B cell (primary cell): ENCODE data around the gene MYLK2. TPM values are rescaled to one million over a fixed set of nuclear protein-coding genes. Genes with fewer than 3 reads are reported as not detected.

Experiments
- ATAC-seq: fragments of 200-7000 bp; cut with Tn5 transposase; one replicate; pipeline ENCODE4 v1.10.0; 2021; ENCODE audit warnings: low read depth, mild to moderate bottlenecking, moderate number of reproducible peaks, moderate library complexity
- CTCF ChIA-PET: fragments of 350-600 bp; sonication (Branson Sonifier 250); formaldehyde crosslinking; loops from one replicate; lab custom pipeline; 2021; ENCODE audit warnings: antibody characterized with exemption, inconsistent platforms; lab: Charles Lee
- POLR2A ChIA-PET: fragments of 350-600 bp; sonication (Branson Sonifier 250); formaldehyde crosslinking; loops from one replicate; lab custom pipeline; 2021; ENCODE audit warnings: antibody characterized with exemption; lab: Charles Lee
- DNase-seq: peaks from one replicate; pipeline ENCODE4 v3.0.0; 2013
- H2AFZ ChIP-seq: 2 replicates; pipeline ENCODE4 v1.6.1; 2012; ENCODE audit warnings: mild to moderate bottlenecking, low read depth, low read length; ENCODE audit not compliant: insufficient read depth, poor library complexity, severe bottlenecking
- H3K27ac ChIP-seq, 2 donors: 1 replicate in 1 of 2; 2 replicates in 1 of 2; pipeline ENCODE4 v1.5.1; 2012 to 2013; ENCODE audit warnings: low read length in 2 of 2, mild to moderate bottlenecking in 2 of 2, moderate library complexity in 1 of 2
- H3K27me3 ChIP-seq, 4 experiments: fragments of 200-600 bp in 1 of 4; sonication (generic) in 1 of 4; replicated peaks in 1 of 4; 1 replicate in 2 of 4; 2 replicates in 2 of 4; pipeline versions ENCODE4 v1.6.1 to v1.7.0; 2013 to 2016; ENCODE audit warnings: low read length in 3 of 4, mild to moderate bottlenecking in 2 of 4, mixed read lengths in 1 of 4, moderate library complexity in 1 of 4; ENCODE audit not compliant: insufficient read depth in 4 of 4, control insufficient read depth in 3 of 4; ENCODE audit errors: control extremely low read depth in 1 of 4
- H3K36me3 ChIP-seq, 2 experiments: replicated peaks in 1 of 2; 1 replicate in 1 of 2; 2 replicates in 1 of 2; pipeline versions ENCODE4 v1.6.1 to v1.7.1; 2013; ENCODE audit warnings: low read length in 1 of 2; ENCODE audit not compliant: insufficient read depth in 2 of 2, control insufficient read depth in 1 of 2; ENCODE audit errors: control extremely low read depth in 1 of 2, extremely low read depth in 1 of 2
- H3K4me1 ChIP-seq, 2 donors: fragments of 200-600 bp in 1 of 2; sonication (generic) in 1 of 2; 1 replicate in 1 of 2; 2 replicates in 1 of 2; pipeline versions ENCODE4 v1.5.1 to v1.6.1; 2013 to 2017; ENCODE audit warnings: low read length in 2 of 2; ENCODE audit not compliant: control insufficient read depth in 2 of 2, insufficient read depth in 2 of 2
- H3K4me2 ChIP-seq: replicated peaks from 2 replicates; pipeline ENCODE3; 2012; ENCODE audit warnings: mild to moderate bottlenecking, low read depth, low read length; ENCODE audit not compliant: poor library complexity, severe bottlenecking
- H3K4me3 ChIP-seq, 5 experiments: fragments of 200-600 bp in 1 of 5; sonication (generic) in 1 of 5; 1 replicate in 3 of 5; 2 replicates in 2 of 5; pipeline versions ENCODE4 v1.5.1 to v1.7.0; 2011 to 2016; ENCODE audit warnings: low read length in 4 of 5, mild to moderate bottlenecking in 4 of 5, low read depth in 2 of 5, control low read depth in 1 of 5, moderate library complexity in 1 of 5; ENCODE audit not compliant: insufficient read depth in 1 of 5; ENCODE audit errors: control extremely low read depth in 1 of 5, extremely low read depth in 1 of 5
- H3K79me2 ChIP-seq: fragments of 200-600 bp; sonication (generic); one replicate; pipeline ENCODE4 v1.6.0; 2016; ENCODE audit warnings: low read length; ENCODE audit not compliant: control insufficient read depth, insufficient read depth
- H3K9ac ChIP-seq: fragments of 200-600 bp; sonication (generic); 2 replicates; pipeline ENCODE4 v1.6.1; 2017; ENCODE audit warnings: mild to moderate bottlenecking, low read length, moderate library complexity
- H3K9me3 ChIP-seq, 3 donors: one replicate each; pipeline versions ENCODE4 v1.6.1 to v1.7.1; 2013; ENCODE audit warnings: low read length in 2 of 3; ENCODE audit not compliant: control insufficient read depth in 2 of 3, insufficient read depth in 1 of 3; ENCODE audit errors: control extremely low read depth in 1 of 3
- H4K20me1 ChIP-seq: 2 replicates; pipeline ENCODE4 v1.6.0; 2012; ENCODE audit warnings: mild to moderate bottlenecking, low read length; ENCODE audit not compliant: insufficient read depth, control insufficient read depth, poor library complexity, severe bottlenecking
- H3K27ac Mint-ChIP-seq: one replicate; pipeline ENCODE4 v1.8.0; 2021; ENCODE audit warnings: mixed read lengths
- H3K27me3 Mint-ChIP-seq: one replicate; pipeline ENCODE4 v1.8.0; 2021; ENCODE audit warnings: mixed read lengths
- H3K4me1 Mint-ChIP-seq: one replicate; pipeline ENCODE4 v1.8.0; 2021; ENCODE audit warnings: mixed read lengths
- H3K4me3 Mint-ChIP-seq: one replicate; pipeline ENCODE4 v1.8.0; 2021; ENCODE audit warnings: mixed read lengths
- H3K9me3 Mint-ChIP-seq: one replicate; pipeline ENCODE4 v1.8.0; 2022; ENCODE audit warnings: mixed read lengths; ENCODE audit not compliant: insufficient read depth
- CTCF ChIP-seq: fragments of 200-600 bp; IDR thresholded peaks from one replicate; pipeline ENCODE4 v1.8.0; 2022; ENCODE audit warnings: antibody characterized with exemption, mild to moderate bottlenecking
- EZH2 ChIP-seq: IDR thresholded peaks from 2 replicates; pipeline ENCODE4 v1.6.1; 2012; ENCODE audit warnings: borderline replicate concordance, low read depth, mild to moderate bottlenecking, moderate library complexity, low read length; ENCODE audit not compliant: insufficient read depth, poor library complexity, severe bottlenecking
- WGBS: methylation state at CpG from one replicate; pipeline ENCODE4 v1.1.5; 2013; ENCODE audit warnings: missing lambda C conversion rate; ENCODE audit not compliant: insufficient coverage; 5-methylcytosine and 5-hydroxymethylcytosine counted together
- intact Hi-C: fragments of 100-400 bp; cut with micrococcal nuclease; formaldehyde crosslinking; loops from one replicate; pipeline ENCODE4 v1.10.0; 2022
- polyA plus RNA-seq: library from polyadenylated mRNA; depleted of rRNA; stranded (reverse); fragments of >200 nt; gene quantifications from 2 replicates; pipeline ENCODE4 v1.2.3, GENCODE V29; 2012
- total RNA-seq, 2 donors: library from RNA; stranded (reverse); fragments of 120-200 nt in 1 of 2; gene quantifications; 1 replicate in 1 of 2; 2 replicates in 1 of 2; pipeline versions ENCODE4 v1.2.3 to v1.2.4, GENCODE V29; 2013 to 2022

Gene MYLK2
- total and polyA plus RNA-seq, 2 donors (not counting 1 experiment from before 2014, with no cell fraction given): not detected

GRCh38 chr20:31869942-31870725, 51.0 kb downstream of the MYLK2 start, which contains the start of the genes DUSP15 and TTLL9:
Gene DUSP15, minus strand, starts transcription at chr20:31870527. Its CDS starts 190 bp downstream, at chr20:31870337.
Gene TTLL9, plus strand, starts transcription at chr20:31870634. Its CDS starts 493 bp downstream, at chr20:31871127.
- H3K9ac ChIP-seq: peak within 1 kb of the TSS; percentile 67
- intact Hi-C loops: loop anchor here (1.0 kb wide), 2 partner anchors 8 to 9 kb away; no protein-coding TSS in a partner anchor
- H2AFZ ChIP-seq: peak within 1 kb of the TSS; percentile 86
- peak within 1 kb of the TSS in 1 of 2 donors; percentile 30 for H3K27ac ChIP-seq
- ChIA-PET POLR2A (interaction anchor here (0.7 kb wide), 1 partner anchor 25 kb away, joined by 4 read pairs; no protein-coding TSS in a partner anchor), CTCF (interaction anchor here (1.3 to 1.7 kb wide), 2 partner anchors 10 to 23 kb away, joined by 3 read pairs; no protein-coding TSS in a partner anchor)
- Mint-ChIP-seq H3K27me3 (peaks cover 18% of the 10 kb centered on the region), H3K4me1 (peaks cover 28% of the 10 kb centered on the region), H3K4me3 (peak within 1 kb of the TSS; percentile 94), H3K9me3 (no peaks in the 10 kb centered on the region), H3K27ac (peak within 1 kb of the TSS; percentile 81)
- peaks cover 29 to 31% of the 10 kb centered on the region in 2 donors for H3K4me1 ChIP-seq
- H3K4me3 ChIP-seq: peak within 1 kb of the TSS in 4 of 5 experiments; percentile 30 to 68 (median 56)
- TF ChIP-seq CTCF (no peak), EZH2 (peak; percentile 55)
- H3K36me3 ChIP-seq: no peaks in the 10 kb centered on the region
- no peaks in the 10 kb centered on the region for H3K79me2 ChIP-seq
- peaks cover 0 to 30% (median 12%) of the 10 kb centered on the region in 4 experiments for H3K27me3 ChIP-seq
- H4K20me1 ChIP-seq: no peaks in the 10 kb centered on the region
- under 1% methylated on average over 80 of the region's 80 CpGs for WGBS
- H3K4me2 ChIP-seq: peak within 1 kb of the TSS; percentile 97
- H3K9me3 ChIP-seq: peaks cover 0 to 3% (median 0%) of the 10 kb centered on the region in 3 donors
- ATAC-seq (peak; percentile 55), DNase-seq (peak; percentile 51)
